Loucy (cell line): ENCODE results near the gene OR5H15.

Experiments
- H2AFZ ChIP-seq: fragments of 200-600 bp; sonication (generic); 2 replicates; pipeline ENCODE4 v1.6.0; 2016; ENCODE audit warnings: antibody characterized with exemption, mild to moderate bottlenecking, low read length, moderate library complexity
- H3F3A ChIP-seq: fragments of 200-600 bp; 2 replicates; pipeline ENCODE4 v1.6.0; 2016; ENCODE audit warnings: antibody characterized with exemption, low read depth, mild to moderate bottlenecking
- H3K27me3 ChIP-seq: fragments of 200-600 bp; sonication (generic); 2 replicates; pipeline ENCODE4 v1.6.1; 2014; ENCODE audit warnings: low read length, mild to moderate bottlenecking; ENCODE audit not compliant: insufficient read depth, poor library complexity, severe bottlenecking
- H3K36me3 ChIP-seq: fragments of 200-600 bp; sonication (generic); 2 replicates; pipeline ENCODE4 v1.6.1; 2016; ENCODE audit warnings: low read length; ENCODE audit not compliant: insufficient read depth
- H3K4me1 ChIP-seq: fragments of 200-600 bp; sonication (generic); 2 replicates; pipeline ENCODE4 v1.5.1; 2014; ENCODE audit warnings: low read length, mild to moderate bottlenecking; ENCODE audit not compliant: insufficient read depth, poor library complexity, severe bottlenecking
- H3K4me2 ChIP-seq: fragments of 200-600 bp; sonication (generic); 2 replicates; pipeline ENCODE4 v1.6.0; 2014; ENCODE audit warnings: antibody characterized with exemption, low read length, low read depth, mild to moderate bottlenecking; ENCODE audit not compliant: poor library complexity, severe bottlenecking
- H3K4me3 ChIP-seq: fragments of 200-600 bp; sonication (generic); 2 replicates; pipeline ENCODE4 v1.5.1; 2014; ENCODE audit warnings: low read length, mild to moderate bottlenecking, mixed read lengths; ENCODE audit not compliant: poor library complexity, severe bottlenecking
- H3K79me2 ChIP-seq: fragments of 200-600 bp; sonication (generic); 2 replicates; pipeline ENCODE4 v1.6.1; 2014; ENCODE audit warnings: low read length; ENCODE audit not compliant: insufficient read depth
- H3K9ac ChIP-seq: fragments of 200-600 bp; sonication (generic); 2 replicates; pipeline ENCODE4 v1.6.0; 2014; ENCODE audit warnings: mild to moderate bottlenecking, low read depth, low read length, moderate library complexity; ENCODE audit not compliant: poor library complexity, severe bottlenecking
- H3K9me2 ChIP-seq: fragments of 200-600 bp; sonication (generic); replicated peaks from 2 replicates; pipeline ENCODE4 v1.6.1; 2016; ENCODE audit warnings: low read depth, low read length, mixed read lengths
- H3K9me3 ChIP-seq: fragments of 200-600 bp; sonication (generic); 2 replicates; pipeline ENCODE4 v1.6.1; 2014; ENCODE audit warnings: mild to moderate bottlenecking, antibody characterized with exemption, low read length, low read depth; ENCODE audit not compliant: insufficient read depth
- H4K20me1 ChIP-seq: fragments of 200-600 bp; sonication (generic); 2 replicates; pipeline ENCODE4 v1.6.0; 2014; ENCODE audit warnings: antibody characterized with exemption, low read length, mild to moderate bottlenecking; ENCODE audit not compliant: insufficient read depth, poor library complexity, severe bottlenecking
- EZH2phosphoT487 ChIP-seq: fragments of 200-600 bp; IDR thresholded peaks from 2 replicates; pipeline ENCODE4 v1.6.1; 2018; ENCODE audit warnings: antibody characterized with exemption, mild to moderate bottlenecking, moderate library complexity, borderline replicate concordance
- TF ChIP-seq, protein P1 (sequence below): fragments of 200-600 bp; sonication (generic); conservative IDR thresholded peaks from 2 replicates; pipeline ENCODE4 v1.5.1; 2014; ENCODE audit warnings: mild to moderate bottlenecking, antibody characterized with exemption, low read length

OR5H15 gene

DNA sequence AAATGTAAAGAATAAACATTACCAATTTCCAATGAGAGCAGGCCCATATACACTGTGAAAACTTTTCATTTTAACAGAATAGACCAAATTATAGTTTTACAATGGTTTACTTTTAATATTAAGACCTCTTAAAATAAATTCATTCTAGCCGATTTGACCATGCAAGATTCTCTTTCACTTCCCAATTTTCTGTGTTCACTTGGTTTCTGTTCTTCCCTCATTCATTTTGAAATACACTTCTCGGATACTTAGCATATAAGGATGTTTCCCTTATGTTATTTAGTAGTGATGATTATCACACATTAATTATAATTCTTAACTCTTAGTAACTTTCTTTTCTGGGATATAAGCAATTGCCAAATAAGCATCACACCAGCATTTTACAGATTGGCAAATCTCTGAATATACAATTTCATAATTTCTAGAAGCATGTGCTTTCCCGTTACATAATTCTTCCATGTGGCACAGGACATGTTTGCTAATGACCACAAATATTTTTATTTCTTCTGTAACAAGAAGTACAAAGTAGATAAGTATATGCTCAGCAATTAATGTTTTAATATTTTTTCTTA lies 13.9 kb downstream of the OR5H15 start:
- no peak for TF ChIP-seq EZH2phosphoT487
- TF ChIP-seq, protein P1, sequence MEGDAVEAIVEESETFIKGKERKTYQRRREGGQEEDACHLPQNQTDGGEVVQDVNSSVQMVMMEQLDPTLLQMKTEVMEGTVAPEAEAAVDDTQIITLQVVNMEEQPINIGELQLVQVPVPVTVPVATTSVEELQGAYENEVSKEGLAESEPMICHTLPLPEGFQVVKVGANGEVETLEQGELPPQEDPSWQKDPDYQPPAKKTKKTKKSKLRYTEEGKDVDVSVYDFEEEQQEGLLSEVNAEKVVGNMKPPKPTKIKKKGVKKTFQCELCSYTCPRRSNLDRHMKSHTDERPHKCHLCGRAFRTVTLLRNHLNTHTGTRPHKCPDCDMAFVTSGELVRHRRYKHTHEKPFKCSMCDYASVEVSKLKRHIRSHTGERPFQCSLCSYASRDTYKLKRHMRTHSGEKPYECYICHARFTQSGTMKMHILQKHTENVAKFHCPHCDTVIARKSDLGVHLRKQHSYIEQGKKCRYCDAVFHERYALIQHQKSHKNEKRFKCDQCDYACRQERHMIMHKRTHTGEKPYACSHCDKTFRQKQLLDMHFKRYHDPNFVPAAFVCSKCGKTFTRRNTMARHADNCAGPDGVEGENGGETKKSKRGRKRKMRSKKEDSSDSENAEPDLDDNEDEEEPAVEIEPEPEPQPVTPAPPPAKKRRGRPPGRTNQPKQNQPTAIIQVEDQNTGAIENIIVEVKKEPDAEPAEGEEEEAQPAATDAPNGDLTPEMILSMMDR: no peak
- Histone ChIP-seq H3K27me3 (no peaks in the 10 kb centered on the region), H3K4me1 (no peaks in the 10 kb centered on the region), H3K9me2 (no peaks in the 10 kb centered on the region), H3K4me2 (no peak overlapping the region), H4K20me1 (no peaks in the 10 kb centered on the region), H3K36me3 (no peaks in the 10 kb centered on the region), H2AFZ (no peak overlapping the region), H3K9me3 (no peaks in the 10 kb centered on the region), H3K9ac (no peak overlapping the region), H3F3A (no peaks in the 10 kb centered on the region), H3K4me3 (no peak overlapping the region), H3K79me2 (no peaks in the 10 kb centered on the region)

DNA sequence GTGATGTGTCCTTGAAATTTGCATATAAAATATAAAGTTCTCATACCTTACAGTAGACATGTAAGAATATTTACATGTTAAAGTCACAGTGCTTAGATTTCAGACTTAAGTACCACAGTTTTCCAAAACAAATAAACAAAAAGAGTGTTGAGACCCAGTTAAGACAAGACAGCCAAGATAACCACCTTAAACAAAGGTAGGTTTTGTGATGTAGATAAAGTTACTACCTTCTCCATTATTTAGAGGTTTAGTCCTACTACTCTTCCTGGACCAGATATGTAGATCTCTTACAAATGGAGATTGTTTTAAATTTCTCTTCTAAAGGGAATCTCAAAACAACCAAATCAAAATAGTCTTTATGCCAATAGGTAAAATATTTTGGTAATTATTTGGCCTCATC lies 15.7 kb downstream of the OR5H15 start:
- no peaks in the 10 kb centered on the region for H3K36me3 ChIP-seq
- no peaks in the 10 kb centered on the region for H3K79me2 ChIP-seq
- no peaks in the 10 kb centered on the region for H3K27me3 ChIP-seq
- H3K4me2 ChIP-seq: no peak overlapping the region
- H4K20me1 ChIP-seq: no peaks in the 10 kb centered on the region
- H2AFZ ChIP-seq: no peak overlapping the region
- TF ChIP-seq, protein P1: no peak
- no peak for TF ChIP-seq EZH2phosphoT487
- no peak overlapping the region for H3K9ac ChIP-seq
- no peaks in the 10 kb centered on the region for H3F3A ChIP-seq
- no peaks in the 10 kb centered on the region for H3K9me2 ChIP-seq
- no peaks in the 10 kb centered on the region for H3K9me3 ChIP-seq
- no peak overlapping the region for H3K4me3 ChIP-seq
- H3K4me1 ChIP-seq: no peaks in the 10 kb centered on the region

DNA sequence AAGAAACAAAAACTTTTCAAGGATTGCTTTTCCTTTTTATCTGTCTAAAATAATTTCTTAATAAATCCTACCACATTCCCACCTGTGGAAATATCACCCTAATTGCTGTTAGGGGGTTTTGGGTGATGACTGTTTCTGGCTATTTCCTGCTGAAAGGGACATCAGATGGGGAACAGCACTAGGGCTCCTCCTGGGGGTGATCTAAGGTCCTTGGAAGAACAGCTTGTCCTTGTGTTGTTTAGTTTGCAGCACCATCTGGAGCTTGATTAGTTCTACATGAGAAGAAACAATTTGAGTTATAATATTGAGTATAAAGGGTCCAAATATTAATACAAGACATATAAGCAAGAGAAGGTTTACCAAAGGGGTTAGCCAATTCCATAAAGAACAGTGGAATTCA lies 18.7 kb downstream of the OR5H15 start:
- Histone ChIP-seq H2AFZ (no peak overlapping the region), H3K36me3 (no peaks in the 10 kb centered on the region), H3K4me2 (no peak overlapping the region), H3K9me3 (no peaks in the 10 kb centered on the region), H3K4me3 (no peak overlapping the region), H3K27me3 (no peaks in the 10 kb centered on the region), H4K20me1 (no peaks in the 10 kb centered on the region), H3K9ac (no peak overlapping the region), H3K9me2 (no peaks in the 10 kb centered on the region), H3K79me2 (no peaks in the 10 kb centered on the region), H3K4me1 (no peaks in the 10 kb centered on the region), H3F3A (no peaks in the 10 kb centered on the region)
- TF ChIP-seq, protein P1: peak; percentile 24; the same call in 1 of the 2 replicates
- no peak for TF ChIP-seq EZH2phosphoT487
